Small intestine (tissue), 16 donors: ENCODE results near the gene WDR82. TPM values are rescaled to one million over a fixed set of nuclear protein-coding genes. Genes with fewer than 3 reads are reported as not detected.

Experiments
- DNase-seq, 2 donors: peaks; one replicate each; pipeline versions ENCODE4 v3.0.0 to v3.0.0-alpha.2; 2013
- FAIRE-seq: peaks from 2 replicates; lab custom pipeline; 2012; peaks lifted over from hg19 to GRCh38; lab: Jason Lieb, UNC
- H3K27ac ChIP-seq, 3 donors: one replicate each; pipeline ENCODE4 v1.5.1; 2013; ENCODE audit warnings: low read length in 2 of 3, mild to moderate bottlenecking in 2 of 3, control low read depth in 1 of 3, inconsistent platforms in 1 of 3, low read depth in 1 of 3, moderate library complexity in 1 of 3
- H3K27me3 ChIP-seq, 3 donors: one replicate each; pipeline ENCODE4 v1.6.1; 2013; ENCODE audit warnings: low read length in 3 of 3, inconsistent platforms in 1 of 3; ENCODE audit not compliant: control insufficient read depth in 3 of 3, insufficient read depth in 3 of 3
- H3K36me3 ChIP-seq, 3 donors: one replicate each; pipeline ENCODE4 v1.6.1; 2013; ENCODE audit warnings: low read length in 3 of 3, inconsistent platforms in 1 of 3, low read depth in 1 of 3, mild to moderate bottlenecking in 1 of 3, moderate library complexity in 1 of 3; ENCODE audit not compliant: control insufficient read depth in 3 of 3, insufficient read depth in 2 of 3
- H3K4me1 ChIP-seq, 3 donors: one replicate each; pipeline ENCODE4 v1.6.1; 2013; ENCODE audit warnings: low read length in 2 of 3, inconsistent platforms in 1 of 3, low read depth in 1 of 3, mild to moderate bottlenecking in 1 of 3, moderate library complexity in 1 of 3; ENCODE audit not compliant: control insufficient read depth in 3 of 3, insufficient read depth in 2 of 3
- H3K4me3 ChIP-seq, 3 donors: one replicate each; pipeline ENCODE4 v1.5.1; 2013; ENCODE audit warnings: low read length in 3 of 3, control low read depth in 1 of 3, inconsistent platforms in 1 of 3, low read depth in 1 of 3, mild to moderate bottlenecking in 1 of 3, moderate library complexity in 1 of 3
- H3K9me3 ChIP-seq, 2 donors: one replicate each; pipeline ENCODE4 v1.6.1; 2013; ENCODE audit warnings: low read depth in 1 of 2, low read length in 1 of 2; ENCODE audit not compliant: control insufficient read depth in 2 of 2, insufficient read depth in 1 of 2
- WGBS, 3 donors: extraction: QIAGEN DNeasy Blood & Tissue Kit; methylation state at CpG; one replicate each; pipeline ENCODE4 v1.1.7; 2013; 5-methylcytosine and 5-hydroxymethylcytosine counted together
- long read RNA-seq, 10 donors: transcript quantifications; one replicate each; lab custom pipeline, GENCODE V29; 2026
- polyA plus RNA-seq, 4 donors: library from polyadenylated mRNA; stranded (reverse) in 3 of 4; unstranded in 1 of 4; fragments of 200-250 nt in 3 of 4; fragments of 120-200 nt in 1 of 4; gene quantifications; one replicate each; pipeline versions ENCODE4 v1.2.1 to v1.2.3, GENCODE V29; 2013
- donor health status: healthy with polysubstance abuse.
- donor health status: control.
- donor health status: control.
- donor health status: Bipolar disorder and iron deficiency.
- donor health status: healthy.

Gene WDR82
- polyA plus RNA-seq = 10 to 100 TPM; 25.9 to 64.3 (median 36.1) TPM
- long read RNA-seq, donor 1 = 0 reads
- long read RNA-seq, donor 2, full-length matches to known transcripts = 7 of 7 reads
- long read RNA-seq, donor 2, partial matches to known transcripts = 0 of 7 reads
- long read RNA-seq, donor 2, other reads (novel, unspliced or antisense) = 0 of 7 reads
- long read RNA-seq, donor 3, full-length matches to known transcripts = 10 of 21 reads
- long read RNA-seq, donor 3, partial matches to known transcripts = 11 of 21 reads
- long read RNA-seq, donor 3, other reads (novel, unspliced or antisense) = 0 of 21 reads
- long read RNA-seq, donor 4 = 0 reads
- long read RNA-seq, donor 5, full-length matches to known transcripts = 1 of 1 reads
- long read RNA-seq, donor 5, partial matches to known transcripts = 0 of 1 reads
- long read RNA-seq, donor 5, other reads (novel, unspliced or antisense) = 0 of 1 reads
- long read RNA-seq, donor 6, full-length matches to known transcripts = 10 of 10 reads
- long read RNA-seq, donor 6, partial matches to known transcripts = 0 of 10 reads
- long read RNA-seq, donor 6, other reads (novel, unspliced or antisense) = 0 of 10 reads
- long read RNA-seq, donor 7 = 0 reads
- long read RNA-seq, donor 8, full-length matches to known transcripts = 3 of 3 reads
- long read RNA-seq, donor 8, partial matches to known transcripts = 0 of 3 reads
- long read RNA-seq, donor 8, other reads (novel, unspliced or antisense) = 0 of 3 reads
- long read RNA-seq, donor 9, full-length matches to known transcripts = 4 of 4 reads
- long read RNA-seq, donor 9, partial matches to known transcripts = 0 of 4 reads
- long read RNA-seq, donor 9, other reads (novel, unspliced or antisense) = 0 of 4 reads
- long read RNA-seq, donor 10, full-length matches to known transcripts = 15 of 15 reads
- long read RNA-seq, donor 10, partial matches to known transcripts = 0 of 15 reads
- long read RNA-seq, donor 10, other reads (novel, unspliced or antisense) = 0 of 15 reads

GRCh38 chr3:52278510-52279069, at the start of gene WDR82:
Gene WDR82 (minus strand): TSS chr3:52278649. CDS start chr3:52278361, 288 bp downstream.
- DNase-seq (peak; percentile 92 to 98), FAIRE-seq (no peak)
- Histone ChIP-seq H3K4me1 (peaks cover 6 to 41% (median 22%) of the 10 kb centered on the region in 3 donors), H3K27me3 (no peaks in the 10 kb centered on the region), H3K9me3 (no peaks in the 10 kb centered on the region), H3K27ac (peak within 1 kb of the TSS; percentile 95 to 99 (median 97)), H3K4me3 (peak within 1 kb of the TSS; percentile 83 to 96 (median 88)), H3K36me3 (peaks cover 0 to 22% (median 2%) of the 10 kb centered on the region in 3 donors)
- 0 to 1% (median 1%) methylated on average over 47 to 58 of the region's 58 CpGs for WGBS, 3 donors

DNA sequence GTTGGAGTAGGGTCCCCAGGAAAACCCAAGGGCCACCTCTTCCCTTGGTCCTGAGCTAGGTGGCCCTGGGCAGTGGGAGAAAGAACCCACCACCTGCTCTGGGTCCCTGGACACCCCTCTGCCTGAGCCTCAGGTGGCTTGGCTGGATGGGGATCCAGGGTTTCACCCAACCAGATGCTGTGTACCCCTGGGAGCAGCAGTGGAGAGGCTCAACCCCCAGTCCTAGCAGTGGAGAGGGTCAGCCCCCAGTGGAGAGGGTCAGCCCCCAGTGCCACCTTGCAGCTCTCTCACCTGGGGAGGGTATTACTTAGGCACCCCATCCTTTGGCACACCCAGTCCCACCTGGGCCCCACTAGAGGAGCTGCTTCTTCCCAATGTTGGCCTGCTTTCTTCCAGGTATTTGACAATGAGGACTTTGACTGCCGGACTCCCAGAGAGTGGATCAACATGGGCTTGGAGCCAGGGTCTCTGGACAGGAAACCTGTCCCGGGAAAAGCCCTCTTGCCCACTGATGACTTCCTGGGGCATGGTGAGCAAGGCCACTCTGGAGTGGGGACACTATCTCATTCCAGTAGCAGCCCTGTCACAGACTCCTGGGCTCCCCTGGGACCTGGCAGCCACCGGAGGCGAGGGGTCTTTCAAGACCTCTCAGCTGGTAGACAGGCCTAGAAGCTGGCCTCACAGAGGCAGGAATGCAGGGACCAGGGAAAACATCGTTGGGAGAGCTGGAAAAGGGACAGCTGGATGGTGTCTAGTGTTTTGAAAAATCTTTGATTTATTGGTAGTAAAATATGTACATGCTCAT, 49.2 kb upstream of the WDR82 start:
- Histone ChIP-seq H3K36me3 (peaks cover 0 to 57% (median 3%) of the 10 kb centered on the region in 3 donors), H3K4me1 (no peaks in the 10 kb centered on the region), H3K4me3 (no peak overlapping the region), H3K27ac (no peak overlapping the region), H3K9me3 (no peaks in the 10 kb centered on the region), H3K27me3 (no peaks in the 10 kb centered on the region)
- FAIRE-seq (no peak), DNase-seq (no peak)
- 74 to 84% (median 80%) methylated on average over 5 of the region's 5 CpGs for WGBS, 3 donors

GRCh38 chr3:52326976-52327375, 48.5 kb upstream of the WDR82 start:
- H3K4me3 ChIP-seq = no peak overlapping the region
- H3K9me3 ChIP-seq = no peaks in the 10 kb centered on the region
- H3K36me3 ChIP-seq = peaks cover 0 to 60% (median 0%) of the 10 kb centered on the region in 3 donors
- DNase-seq (no peak), FAIRE-seq (no peak)
- no peaks in the 10 kb centered on the region for H3K4me1 ChIP-seq
- no peaks in the 10 kb centered on the region for H3K27me3 ChIP-seq
- WGBS, 3 donors = 90 to 91% (median 90%) methylated on average over 6 of the region's 6 CpGs
- H3K27ac ChIP-seq = no peak overlapping the region

- H3K36me3 ChIP-seq = peaks cover 0 to 56% (median 0%) of the 10 kb centered on the region in 3 donors
- DNase-seq (no peak), FAIRE-seq (no peak)
- H3K9me3 ChIP-seq = no peaks in the 10 kb centered on the region
- H3K27me3 ChIP-seq = no peaks in the 10 kb centered on the region
- H3K4me3 ChIP-seq = no peak overlapping the region
- H3K27ac ChIP-seq = no peak overlapping the region
- no peaks in the 10 kb centered on the region for H3K4me1 ChIP-seq
These were observed 47.2 kb upstream of the WDR82 start for GRCh38 chr3:52325686-52326085.

DNA sequence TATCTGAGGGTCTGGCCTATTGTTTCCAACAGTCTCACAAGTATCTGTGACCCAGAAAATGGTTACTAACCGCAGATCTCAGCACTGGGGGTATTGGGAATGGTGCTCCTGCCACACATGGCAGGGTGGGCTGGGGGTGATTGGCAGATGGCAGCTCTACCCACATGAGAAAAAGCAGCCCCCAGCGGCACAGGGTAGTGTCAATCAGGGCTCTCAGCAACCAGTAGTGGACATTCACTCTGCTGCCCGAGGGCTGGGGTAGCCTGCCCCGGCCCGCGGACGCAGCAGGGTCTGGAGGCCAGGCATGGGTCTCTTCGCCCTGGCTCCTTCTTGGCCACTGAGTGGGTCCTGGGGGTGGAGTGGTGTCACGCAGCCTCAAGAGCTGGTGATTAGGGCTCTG, 46.2 kb upstream of the WDR82 start:
- DNase-seq (no peak), FAIRE-seq (no peak)
- 93 to 99% (median 95%) methylated on average over 9 of the region's 9 CpGs for WGBS, 3 donors
- H3K36me3 ChIP-seq = peaks cover 0 to 56% (median 0%) of the 10 kb centered on the region in 3 donors
- H3K27ac ChIP-seq = no peak overlapping the region
- no peaks in the 10 kb centered on the region for H3K27me3 ChIP-seq
- H3K9me3 ChIP-seq = no peaks in the 10 kb centered on the region
- H3K4me3 ChIP-seq = no peak overlapping the region
- H3K4me1 ChIP-seq = no peaks in the 10 kb centered on the region

DNA sequence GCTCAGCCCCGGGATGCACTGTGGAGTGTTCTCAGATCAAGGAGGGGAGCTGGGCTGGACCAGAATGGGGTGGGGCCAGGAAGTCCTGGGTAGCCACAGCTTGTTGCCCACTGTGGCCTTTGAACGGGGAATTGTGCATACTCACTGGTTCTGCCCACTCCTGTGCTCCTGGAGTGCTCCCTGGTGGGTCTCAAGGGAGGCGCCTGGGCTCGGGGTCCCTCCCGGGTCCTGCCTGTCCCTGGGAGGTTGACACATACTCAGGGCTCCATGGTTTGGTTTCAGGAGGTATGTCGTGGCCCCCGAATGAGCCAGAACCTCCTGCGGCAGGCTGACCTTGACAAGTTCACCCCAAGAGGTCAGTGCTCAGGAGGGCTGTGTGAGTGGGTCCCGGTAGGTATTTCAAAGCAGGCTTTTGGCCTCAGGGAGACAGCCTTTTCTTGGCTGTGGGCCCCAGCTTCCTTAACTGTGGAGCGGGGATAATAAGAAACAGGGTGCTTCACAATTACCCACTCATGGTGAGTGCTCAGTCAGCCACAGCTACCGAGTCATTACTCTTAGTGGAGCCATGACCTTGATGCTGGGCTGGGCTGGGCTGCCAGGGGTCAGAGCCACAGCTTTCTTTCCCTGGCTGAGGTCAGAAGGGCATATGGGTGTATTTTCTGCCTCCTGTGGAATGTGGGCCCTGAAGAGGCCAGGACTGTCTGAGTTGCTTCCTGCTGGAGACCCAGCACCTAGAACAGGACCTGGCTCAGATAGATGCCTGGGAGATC, 45.3 kb upstream of the WDR82 start:
- H3K4me3 ChIP-seq = no peak overlapping the region
- WGBS, 3 donors = 75 to 82% (median 80%) methylated on average over 11 of the region's 11 CpGs

DNA sequence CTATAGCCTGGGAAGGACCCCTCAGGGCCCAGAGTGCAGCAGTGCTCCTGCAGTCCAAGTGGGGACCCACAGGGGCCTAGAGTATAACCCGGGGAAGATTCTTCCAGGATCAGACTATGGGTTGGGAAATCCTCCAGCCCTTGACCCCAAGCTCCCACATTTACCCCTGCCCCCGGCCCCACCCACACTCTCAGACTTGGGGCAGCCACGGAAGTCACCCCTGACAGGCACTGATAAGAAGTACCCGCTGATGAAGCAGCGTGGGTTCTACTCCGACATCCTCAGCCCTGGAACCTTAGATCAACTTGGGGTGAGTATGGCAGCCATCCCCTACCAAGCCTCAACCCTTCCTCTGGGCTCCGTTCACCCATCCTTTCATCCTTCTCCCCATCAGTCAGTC, 44.0 kb upstream of the WDR82 start:
- WGBS, 3 donors = 78 to 86% (median 82%) methylated on average over 7 of the region's 7 CpGs
- Histone ChIP-seq H3K4me3 (no peak overlapping the region), H3K27ac (no peak overlapping the region), H3K36me3 (peaks cover 0 to 45% (median 0%) of the 10 kb centered on the region in 3 donors), H3K4me1 (no peaks in the 10 kb centered on the region), H3K27me3 (no peaks in the 10 kb centered on the region), H3K9me3 (no peaks in the 10 kb centered on the region)
- FAIRE-seq (no peak), DNase-seq (no peak)

More for the DNA sequence above, 45.3 kb upstream of the WDR82 start:
- no peaks in the 10 kb centered on the region for H3K9me3 ChIP-seq
- DNase-seq = no peak
- H3K4me1 ChIP-seq = no peaks in the 10 kb centered on the region
- FAIRE-seq = no peak
- H3K27me3 ChIP-seq = no peaks in the 10 kb centered on the region
- H3K27ac ChIP-seq = no peak overlapping the region
- H3K36me3 ChIP-seq = peaks cover 0 to 57% (median 0%) of the 10 kb centered on the region in 3 donors
